ENCODE measurements around the gene FGD6.

FGD6 gene

DNA sequence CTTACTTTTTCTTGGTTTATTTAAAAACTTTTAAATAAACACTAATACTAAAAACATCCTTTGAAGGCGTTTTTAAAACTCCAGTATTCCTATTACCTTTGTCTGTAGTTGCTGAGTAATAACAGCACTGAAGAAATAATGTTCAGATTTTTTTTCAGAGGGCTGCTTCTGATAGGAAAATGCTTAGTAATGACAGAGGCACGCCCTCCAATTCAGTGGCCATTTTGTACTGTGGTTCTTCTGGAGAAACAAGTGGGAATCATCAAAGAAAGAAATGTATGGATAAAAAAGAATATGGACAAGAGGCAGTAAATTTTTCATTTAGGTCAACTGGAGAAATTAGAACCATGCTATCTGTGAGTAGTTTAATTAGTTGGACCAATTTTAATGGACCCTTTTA lies 13.9 kb upstream of the FGD6 start:
- TF ChIP-seq, protein P1, sequence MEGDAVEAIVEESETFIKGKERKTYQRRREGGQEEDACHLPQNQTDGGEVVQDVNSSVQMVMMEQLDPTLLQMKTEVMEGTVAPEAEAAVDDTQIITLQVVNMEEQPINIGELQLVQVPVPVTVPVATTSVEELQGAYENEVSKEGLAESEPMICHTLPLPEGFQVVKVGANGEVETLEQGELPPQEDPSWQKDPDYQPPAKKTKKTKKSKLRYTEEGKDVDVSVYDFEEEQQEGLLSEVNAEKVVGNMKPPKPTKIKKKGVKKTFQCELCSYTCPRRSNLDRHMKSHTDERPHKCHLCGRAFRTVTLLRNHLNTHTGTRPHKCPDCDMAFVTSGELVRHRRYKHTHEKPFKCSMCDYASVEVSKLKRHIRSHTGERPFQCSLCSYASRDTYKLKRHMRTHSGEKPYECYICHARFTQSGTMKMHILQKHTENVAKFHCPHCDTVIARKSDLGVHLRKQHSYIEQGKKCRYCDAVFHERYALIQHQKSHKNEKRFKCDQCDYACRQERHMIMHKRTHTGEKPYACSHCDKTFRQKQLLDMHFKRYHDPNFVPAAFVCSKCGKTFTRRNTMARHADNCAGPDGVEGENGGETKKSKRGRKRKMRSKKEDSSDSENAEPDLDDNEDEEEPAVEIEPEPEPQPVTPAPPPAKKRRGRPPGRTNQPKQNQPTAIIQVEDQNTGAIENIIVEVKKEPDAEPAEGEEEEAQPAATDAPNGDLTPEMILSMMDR (conservative IDR thresholded peaks at IDR 0.05; ENCODE audit: low read depth, low read length), result no peak
- peak; percentile 82 for DNase-seq (ENCODE audit: low read depth)
- H3K4me3 ChIP-seq (ENCODE audit: low read depth, low read length), result no peak overlapping the region

DNA sequence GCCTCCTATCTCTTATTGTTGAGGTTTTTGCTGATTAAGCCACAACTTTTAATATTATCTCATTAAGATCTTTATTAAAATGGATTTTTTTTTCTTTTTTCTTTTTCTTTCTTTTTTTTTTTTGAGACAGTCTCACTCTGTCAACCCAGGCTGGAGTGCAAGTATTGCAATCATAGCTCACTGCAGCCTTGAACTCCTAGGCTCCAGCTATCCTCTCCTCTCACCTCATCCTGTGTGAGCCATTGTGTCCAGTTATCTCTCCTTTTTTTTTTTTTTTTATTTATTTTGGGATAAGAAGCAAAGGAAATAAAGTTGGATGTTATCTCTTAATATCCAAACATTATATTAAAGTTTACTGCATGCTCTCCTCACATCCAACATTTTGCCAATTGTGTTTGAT lies 13.0 kb upstream of the FGD6 start:
- DNase-seq (ENCODE audit: low read depth), result no peak
- no peak overlapping the region for H3K4me3 ChIP-seq (ENCODE audit: low read depth, low read length)
- TF ChIP-seq, protein P1 (conservative IDR thresholded peaks at IDR 0.05; ENCODE audit: low read depth, low read length), result no peak

DNA sequence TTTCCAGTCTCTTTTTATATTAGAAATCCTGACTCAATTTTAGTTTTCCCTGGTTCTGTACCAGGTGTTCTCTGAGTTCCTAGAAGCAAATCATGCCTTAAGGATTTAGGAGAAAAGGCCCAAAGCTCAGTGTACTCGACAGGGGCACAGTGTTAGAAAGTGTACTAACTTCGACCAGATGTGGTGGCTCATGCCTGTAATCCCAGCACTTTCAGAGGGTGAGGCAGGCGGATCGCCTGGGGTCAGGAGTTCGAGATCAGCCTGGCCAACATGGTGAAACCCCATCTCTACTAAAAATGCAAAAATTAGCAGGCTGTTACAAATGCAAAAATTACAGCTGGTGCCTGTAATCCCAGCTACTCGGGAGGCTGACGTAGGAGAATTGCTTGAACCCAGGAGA lies 12.4 kb upstream of the FGD6 start:
- DNase-seq (ENCODE audit: low read depth), result no peak
- TF ChIP-seq, protein P1 (conservative IDR thresholded peaks at IDR 0.05; ENCODE audit: low read depth, low read length), result no peak

DNA sequence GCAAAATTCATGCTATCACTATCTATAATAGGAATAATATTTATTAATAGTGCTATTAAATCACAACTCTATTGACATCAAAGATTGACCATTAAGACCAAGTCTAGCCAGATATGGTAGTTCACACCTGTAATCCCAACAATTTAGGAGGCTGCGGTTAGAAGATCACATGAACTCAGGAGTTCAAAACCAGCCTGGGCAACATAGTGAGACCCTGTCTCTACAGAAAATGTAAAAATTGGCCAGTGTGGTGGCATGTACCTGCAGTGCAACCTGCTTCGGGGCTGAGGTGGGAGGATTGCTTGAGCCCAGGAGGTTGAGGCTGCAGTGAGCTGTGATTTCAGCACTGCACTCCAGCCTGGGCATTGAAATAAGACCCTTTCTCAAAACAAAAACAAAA lies 11.3 kb upstream of the FGD6 start:
- no peak overlapping the region for H3K4me3 ChIP-seq (ENCODE audit: low read depth, low read length)
- TF ChIP-seq, protein P1 (conservative IDR thresholded peaks at IDR 0.05; ENCODE audit: low read depth, low read length), result no peak
- DNase-seq (ENCODE audit: low read depth), result no peak

More for the DNA sequence above, 12.4 kb upstream of the FGD6 start:
- H3K4me3 ChIP-seq (ENCODE audit: low read depth, low read length), result no peak overlapping the region

DNA sequence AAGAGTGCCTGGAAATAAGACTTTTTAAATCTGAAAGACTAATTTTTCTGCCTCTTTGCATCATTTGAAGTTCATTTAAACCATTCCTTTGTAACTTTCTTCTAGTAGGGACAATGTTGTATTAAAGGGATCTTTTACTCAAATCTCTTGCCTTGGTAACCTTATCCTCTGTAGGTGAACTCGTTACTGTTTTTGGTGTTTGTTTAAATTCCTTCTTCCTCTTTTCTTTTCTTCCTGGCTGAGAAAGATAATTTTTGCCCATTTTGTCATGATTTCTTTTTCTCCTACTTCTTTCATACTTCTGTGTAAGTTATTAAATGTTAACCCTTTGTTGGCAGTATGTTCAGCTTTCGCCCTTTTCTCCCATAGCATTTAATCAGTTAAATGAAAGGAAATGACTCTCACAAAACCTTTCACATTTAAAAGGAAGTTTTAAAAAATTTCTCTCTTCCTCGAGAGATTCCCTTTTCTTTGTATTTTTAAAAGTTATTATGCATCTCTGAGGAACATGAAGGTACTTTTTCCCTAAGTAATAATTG lies 10.6 kb upstream of the FGD6 start:
- TF ChIP-seq, protein P1 (conservative IDR thresholded peaks at IDR 0.05; ENCODE audit: low read depth, low read length), result no peak
- no peak overlapping the region for H3K4me3 ChIP-seq (ENCODE audit: low read depth, low read length)
- no peak for DNase-seq (ENCODE audit: low read depth)

DNA sequence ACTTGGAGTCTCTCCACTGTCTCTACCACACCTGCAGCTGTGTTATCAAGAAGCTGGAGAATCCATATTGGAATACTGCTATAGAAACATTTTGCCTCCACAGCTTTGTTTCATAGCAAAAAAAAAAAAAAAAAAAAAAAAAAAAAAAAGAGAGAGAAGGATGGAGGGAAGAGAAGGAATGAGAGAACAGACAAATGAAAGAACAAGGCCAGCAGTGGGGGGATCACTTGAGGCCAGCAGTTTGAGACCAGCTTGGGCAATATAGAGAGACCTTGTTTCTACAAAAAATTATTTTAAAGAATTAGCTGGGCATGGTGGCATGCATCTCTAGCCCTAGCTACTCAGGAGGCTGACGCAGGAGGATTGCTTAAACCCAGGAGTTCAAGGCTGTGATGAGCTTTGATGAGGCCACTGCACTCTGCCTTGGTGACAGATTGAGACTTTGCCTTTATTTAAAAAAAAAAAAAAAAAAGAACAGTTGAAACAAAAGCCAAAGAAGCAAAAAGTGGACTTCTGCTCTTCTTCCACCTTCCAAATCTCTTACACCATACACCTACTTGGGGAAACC lies 8.5 kb upstream of the FGD6 start:
- H3K4me3 ChIP-seq (ENCODE audit: low read depth, low read length), result no peak overlapping the region
- TF ChIP-seq, protein P1 (conservative IDR thresholded peaks at IDR 0.05; ENCODE audit: low read depth, low read length), result no peak
- no peak for DNase-seq (ENCODE audit: low read depth)
